NOMO-1 treated with DMSO at 0.1 percent for 48 hours (cell line): ENCODE data around the gene SLC38A3.
"Not testable (repeated sequence)": the region's sequence is repeated elsewhere in the genome, so short reads cannot be mapped to it uniquely, and the experiment has no call there.

Experiments
- DNase-seq: peaks from one replicate; lab custom pipeline; 2025; ENCODE audit not compliant: unreplicated experiment; lab: John Stamatoyannopoulos, UW

The SLC38A3 gene

DNA sequence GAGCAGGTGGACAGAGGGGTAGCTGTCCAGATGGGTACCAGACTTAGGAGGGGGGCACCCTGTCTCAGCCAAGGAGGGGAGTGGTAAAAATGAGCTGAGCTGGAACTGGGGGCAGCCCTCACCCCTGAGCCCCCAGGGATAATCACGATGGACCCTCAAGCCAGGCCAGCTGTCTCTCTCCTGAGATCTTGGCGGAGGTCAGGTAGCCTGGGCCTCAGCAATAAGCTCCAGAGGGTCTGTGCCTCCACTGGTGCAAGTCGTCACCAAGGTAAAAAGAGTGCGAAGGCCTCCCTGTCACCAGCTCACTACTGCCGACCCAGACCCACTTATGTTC lies 5.1 kb downstream of the SLC38A3 start:
- no peak for DNase-seq

DNA sequence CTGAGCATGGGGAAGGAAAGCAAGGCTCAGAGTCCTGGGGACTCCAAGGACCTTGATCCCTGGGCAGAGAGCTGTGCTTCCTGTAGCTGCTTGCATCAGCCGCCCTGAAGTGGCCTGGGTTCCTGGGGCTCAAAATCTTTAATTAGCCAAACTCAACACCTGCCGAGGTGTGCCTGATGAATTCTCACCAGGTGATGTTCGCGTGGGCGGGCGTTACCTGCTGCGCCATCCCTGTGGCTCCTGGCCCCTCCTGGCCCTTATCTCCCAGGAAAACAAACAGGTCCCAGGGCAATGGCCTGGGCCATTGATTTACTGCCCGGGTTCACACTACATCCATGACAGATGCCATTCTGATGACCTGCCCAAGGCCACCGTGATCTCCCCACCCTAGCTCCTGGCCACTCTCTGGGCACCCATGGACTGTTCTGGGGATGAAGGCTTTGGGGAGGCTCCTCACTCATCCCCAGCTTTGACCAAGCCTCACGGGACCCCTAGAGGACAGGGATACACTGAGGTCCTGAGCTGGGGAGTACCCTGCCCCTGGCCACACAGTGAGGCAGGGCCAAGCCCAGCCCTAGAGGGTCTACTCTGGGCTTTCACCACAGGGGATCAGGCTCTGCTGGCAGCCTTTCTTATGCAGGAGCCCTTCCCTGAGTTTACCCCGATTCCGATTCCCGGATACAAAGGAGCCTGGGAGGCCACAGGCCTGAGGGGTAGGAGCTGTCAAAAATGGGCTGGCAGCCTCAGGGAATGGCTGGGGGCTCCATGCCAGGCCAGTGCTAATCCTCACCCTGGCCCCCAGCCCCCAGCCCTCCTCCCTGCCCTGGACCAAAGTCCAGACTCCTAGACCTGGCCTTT lies 5.7 kb downstream of the SLC38A3 start:
- no peak for DNase-seq

DNA sequence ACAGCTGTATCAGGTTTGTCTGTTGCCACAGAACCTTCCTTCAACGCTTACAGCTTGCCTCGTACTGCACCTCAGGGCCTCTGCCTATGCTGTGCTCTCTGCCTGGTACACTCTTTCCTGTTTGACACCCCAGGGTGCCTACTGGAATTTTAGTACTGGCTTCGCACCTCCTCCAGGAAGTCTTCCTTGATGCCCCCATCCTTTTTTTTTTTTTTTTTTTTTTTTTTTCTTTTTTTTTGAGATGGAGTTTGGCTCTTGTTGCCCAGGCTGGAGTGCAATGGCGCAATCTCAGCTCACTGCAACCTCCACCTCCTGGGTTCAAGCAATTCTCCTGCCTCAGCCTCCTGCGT lies 6.3 kb downstream of the SLC38A3 start:
- not testable (repeated sequence) for DNase-seq

DNA sequence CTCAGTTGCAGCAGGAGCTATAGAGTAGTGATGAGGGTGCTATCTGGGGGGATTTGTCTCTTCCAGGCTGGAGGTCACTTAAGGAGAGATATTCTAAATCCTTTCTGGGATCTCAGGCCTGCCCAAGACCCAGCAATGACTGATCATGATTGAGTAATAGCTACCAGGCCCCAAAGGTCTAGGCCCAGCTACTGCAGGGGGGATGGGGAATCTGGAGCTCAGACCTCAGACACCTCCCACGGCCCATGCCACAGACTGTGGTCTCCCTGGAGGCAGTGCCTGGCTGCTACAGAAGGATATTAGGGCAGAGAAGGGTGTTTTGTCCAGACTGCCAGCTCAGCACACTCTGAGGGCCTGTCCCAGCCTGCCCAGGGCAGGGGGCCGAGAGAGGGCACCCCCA lies 6.9 kb downstream of the SLC38A3 start:
- peak; percentile 9 for DNase-seq

DNA sequence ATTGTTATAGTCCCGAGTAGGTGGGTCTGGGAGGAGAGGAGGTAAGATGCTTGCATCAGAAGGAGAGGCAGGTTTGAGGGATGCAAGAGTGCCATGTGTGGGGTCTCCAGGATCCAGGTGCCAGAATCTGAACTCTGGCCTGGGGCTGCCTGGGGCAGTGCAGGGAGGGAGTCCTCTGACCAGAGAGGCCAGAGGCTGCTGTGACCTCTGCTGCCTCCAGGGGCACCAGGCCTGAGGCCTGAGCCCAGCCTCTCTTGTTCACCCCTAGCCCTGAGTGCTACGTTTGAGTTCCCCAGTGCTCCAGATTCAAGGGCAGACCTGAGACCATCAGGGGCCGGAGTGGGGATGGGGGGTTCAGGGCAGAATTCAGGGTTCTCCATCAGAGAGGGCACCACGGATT lies 7.4 kb downstream of the SLC38A3 start:
- DNase-seq, result no peak

DNA sequence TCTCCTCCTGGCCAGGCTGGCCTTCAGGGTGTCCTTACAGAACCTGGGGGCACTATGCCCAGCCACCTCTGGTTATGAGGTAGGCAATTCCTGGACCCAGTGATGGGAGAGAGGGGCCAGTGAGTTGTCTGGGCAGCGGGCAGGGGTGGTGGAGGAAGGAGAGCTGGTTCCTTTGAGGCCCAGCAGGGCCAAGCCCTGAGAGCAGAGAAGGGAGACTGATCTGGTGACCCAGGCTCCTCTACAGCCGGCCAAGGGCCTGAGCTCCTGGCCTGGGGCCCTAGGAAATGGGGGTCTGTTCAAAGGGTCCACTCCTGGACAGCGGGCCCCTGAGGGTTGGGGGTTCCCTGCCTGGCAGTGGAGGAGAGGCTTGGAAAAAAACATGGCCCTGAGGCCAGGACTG lies 7.9 kb downstream of the SLC38A3 start:
- DNase-seq, result no peak

DNA sequence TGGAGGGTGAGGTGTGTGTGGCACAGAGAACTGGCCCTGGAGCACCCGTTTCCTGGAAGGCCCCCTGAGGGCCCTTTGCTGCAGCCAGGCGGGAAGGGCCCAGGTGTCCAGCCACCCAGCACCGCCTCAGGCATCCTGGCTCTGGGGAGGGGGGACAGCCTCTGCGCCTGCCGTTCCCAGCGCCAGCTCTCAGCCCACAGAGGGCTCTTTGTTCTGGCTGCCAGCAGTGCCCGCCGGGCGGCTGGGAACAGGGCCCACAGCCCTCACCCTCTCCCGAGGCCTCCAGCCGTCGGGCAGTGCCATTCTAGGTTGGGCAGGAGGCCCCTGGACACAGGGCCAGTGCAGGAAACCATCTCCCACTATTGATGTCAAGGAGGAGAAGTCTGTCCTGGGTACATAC lies 8.3 kb downstream of the SLC38A3 start:
- no peak for DNase-seq

DNA sequence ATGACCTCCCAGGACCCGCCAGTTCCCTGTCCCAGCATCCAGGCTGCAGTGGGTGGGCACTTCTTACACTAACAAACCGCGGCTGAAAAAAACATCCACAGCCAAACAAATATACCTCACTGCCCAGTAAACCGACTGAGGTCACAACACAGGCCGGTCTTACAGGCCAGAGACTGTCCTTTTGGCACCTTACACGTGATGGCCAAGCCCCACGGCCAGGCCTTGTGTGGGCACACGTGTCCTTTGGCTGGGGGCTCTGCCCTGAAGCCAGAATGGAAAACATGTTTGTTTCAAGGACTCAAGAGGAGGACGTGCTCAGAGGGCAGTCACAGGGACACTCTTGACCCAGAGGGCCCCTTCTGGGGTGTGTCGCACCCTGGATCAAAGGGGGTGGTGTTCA lies 9.8 kb downstream of the SLC38A3 start:
- DNase-seq, result no peak

DNA sequence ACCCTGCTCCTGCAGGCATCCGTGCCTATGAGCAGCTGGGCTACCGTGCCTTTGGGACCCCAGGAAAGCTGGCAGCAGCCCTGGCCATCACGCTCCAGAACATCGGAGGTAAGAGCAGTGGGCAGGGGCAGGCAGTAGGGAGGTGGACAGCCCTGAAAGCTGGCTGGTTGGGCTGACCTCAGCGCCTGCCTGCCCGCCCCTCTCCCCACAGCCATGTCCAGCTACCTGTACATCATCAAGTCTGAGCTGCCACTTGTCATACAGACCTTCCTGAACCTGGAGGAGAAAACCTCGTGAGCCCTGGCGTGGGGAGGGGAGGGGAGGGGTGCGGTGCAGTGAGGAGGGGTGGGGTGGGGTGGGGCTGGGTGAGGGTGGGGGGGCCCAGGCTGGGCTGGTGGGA lies 10.5 kb downstream of the SLC38A3 start:
- no peak for DNase-seq

DNA sequence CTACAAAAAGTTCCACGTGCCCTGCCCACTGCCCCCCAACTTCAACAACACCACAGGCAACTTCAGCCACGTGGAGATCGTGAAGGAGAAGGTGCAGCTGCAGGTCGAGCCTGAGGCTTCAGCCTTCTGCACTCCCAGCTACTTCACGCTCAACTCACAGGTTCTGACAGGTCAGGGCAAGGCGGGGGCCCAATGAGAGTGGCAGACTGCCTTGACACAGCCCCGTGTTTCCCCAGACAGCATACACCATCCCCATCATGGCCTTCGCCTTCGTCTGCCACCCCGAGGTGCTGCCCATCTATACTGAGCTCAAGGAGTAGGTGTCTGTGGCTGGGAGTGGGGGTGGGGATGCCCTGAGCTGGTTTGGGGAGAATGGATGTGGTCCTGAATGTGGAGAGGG lies 12.6 kb downstream of the SLC38A3 start:
- no peak for DNase-seq

DNA sequence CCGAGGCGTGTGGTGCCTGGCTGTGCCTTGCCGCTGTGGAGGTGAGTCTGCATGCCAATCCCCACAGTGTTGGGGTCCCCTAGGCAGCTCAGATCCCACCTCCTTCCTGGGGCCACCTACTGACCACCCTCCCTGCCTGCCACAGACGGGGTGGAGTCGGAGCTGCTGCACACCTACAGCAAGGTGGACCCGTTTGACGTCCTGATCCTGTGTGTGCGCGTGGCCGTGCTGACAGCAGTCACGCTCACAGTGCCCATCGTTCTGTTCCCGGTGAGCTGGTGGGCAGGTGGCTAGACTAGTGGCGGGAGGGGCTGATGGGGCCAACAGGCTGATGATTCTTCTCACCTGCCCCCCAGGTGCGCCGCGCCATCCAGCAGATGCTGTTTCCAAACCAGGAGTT lies 13.4 kb downstream of the SLC38A3 start:
- DNase-seq, result no peak

DNA sequence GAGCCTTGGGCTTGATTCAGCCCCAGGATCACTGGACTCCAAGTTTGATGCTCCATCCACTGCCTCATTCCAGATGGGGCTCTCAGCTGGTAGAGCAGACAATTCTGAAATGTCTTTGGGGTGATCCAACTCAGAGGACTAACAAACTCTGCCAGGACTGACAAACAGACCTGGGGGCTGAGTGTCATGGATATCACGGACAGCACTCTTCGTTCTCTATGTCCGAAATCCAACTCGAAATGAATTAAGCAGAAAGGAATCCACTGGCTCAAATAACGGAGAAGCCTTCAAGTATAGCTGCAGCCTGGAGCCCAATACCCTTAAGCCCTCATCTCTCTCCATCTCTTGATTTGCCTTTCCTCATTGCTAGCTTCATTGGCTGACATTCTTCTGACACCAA lies 14.2 kb downstream of the SLC38A3 start:
- DNase-seq, result no peak

DNA sequence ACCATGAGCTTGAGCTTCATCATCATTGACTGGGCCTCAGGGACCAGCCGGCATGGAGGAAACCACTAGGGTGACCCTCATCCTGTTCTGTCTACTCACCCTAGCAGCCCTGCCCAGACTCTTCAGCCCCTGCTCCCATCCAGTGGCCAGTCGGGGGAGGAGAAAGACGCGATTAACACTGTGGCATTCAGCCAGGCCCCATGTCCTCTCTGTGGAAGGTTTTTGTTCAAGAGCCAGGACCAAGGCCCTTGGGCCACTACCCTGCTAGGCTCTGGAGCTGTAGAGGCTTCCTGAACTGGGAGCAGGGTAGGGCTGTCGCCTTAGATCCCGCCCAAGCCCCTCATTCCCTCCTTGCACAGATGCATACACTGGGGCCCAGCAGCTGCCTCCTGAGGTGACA lies 15.0 kb downstream of the SLC38A3 start:
- DNase-seq, result no peak

DNA sequence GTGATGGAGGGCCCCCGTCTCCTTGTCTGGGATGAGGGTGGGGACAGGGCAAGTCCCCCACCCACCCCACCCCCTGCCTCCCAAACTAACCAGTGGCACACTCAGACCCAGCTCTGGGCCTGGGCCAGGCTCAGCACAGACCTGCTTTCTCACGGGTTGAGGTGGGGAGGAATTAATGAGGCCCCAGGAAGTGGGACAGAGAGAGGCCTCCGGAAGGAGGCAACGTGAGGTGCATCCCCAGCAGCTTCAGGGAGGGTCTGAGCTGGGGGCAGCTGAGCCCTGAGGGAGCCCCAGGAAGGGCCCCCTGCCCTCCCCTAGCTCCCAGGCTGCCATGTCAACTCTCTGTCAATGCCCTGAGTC lies 16.0 kb downstream of the SLC38A3 start:
- no peak for DNase-seq

DNA sequence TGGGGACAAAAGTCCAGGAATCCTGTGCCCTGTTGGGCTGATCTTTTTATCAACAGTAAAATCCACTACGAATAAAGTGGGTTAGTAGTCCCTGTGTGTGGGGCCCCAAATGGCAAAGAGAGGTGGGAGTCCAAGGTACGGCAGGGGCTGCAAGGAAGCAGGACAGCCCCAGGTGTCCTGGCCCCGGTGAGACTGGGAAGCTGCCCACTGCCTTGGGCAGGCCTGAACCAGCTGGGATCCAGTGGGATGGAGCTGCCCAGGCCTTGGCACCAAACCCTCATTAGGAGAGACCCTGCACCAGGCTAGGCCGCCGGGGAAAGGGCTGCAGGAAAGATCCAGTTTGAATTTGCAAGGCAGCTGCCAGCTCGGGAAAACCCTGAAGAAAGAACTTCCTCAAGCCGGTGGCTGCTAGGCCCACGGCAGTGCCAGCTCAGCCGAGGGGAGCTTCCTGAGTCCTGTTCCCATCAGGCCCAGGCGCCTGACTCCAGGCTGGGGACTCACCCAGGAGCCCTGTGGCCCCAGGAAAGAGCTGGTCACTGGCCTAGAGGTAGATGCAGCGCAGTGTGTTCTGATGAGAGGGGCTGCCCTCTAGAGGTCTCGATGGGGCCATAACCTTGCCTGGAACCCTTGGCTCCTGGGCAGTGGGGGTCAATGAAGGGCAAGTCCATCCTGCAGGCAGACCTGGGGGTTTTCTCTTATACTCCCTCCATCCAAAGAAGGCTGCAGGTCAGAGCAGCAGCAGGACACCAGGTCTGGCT lies 16.5 kb downstream of the SLC38A3 start:
- no peak for DNase-seq

DNA sequence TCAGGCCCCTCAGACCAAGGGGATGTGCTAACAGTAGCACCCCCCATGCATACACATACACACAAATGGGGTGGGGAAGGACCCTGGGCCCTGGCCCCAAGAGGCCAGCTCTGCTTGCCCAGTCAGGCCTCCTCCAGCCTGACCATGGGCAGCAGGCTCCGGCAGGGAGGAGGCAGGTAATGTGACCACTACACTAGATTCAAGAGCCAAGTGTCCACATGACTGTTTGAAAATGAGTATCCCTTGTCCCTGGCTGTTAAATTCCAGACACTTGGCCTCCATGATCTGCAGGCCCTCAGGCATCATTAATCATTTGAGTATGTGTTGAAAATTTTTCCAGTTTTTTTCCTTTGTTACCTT lies 17.1 kb downstream of the SLC38A3 start:
- DNase-seq, result no peak

DNA sequence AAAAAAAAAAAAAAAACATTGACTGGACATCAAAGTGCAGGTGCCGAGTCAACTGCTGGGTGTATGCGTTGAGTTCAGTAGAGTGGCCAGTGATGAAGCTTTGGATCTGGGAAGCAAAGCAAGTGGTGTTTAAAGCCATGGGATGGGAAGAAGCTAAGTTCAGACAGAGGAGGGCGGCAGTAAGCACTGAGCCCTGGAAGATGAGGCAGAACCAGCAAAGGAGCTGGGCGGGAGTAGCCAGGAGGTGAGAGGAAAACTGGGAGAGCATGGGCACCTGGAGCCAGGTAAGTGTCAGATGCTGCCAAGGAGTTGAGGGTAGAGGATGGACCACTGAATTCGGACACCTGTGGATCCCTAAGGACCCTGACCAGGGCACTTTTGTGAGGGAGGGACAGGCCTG lies 19.6 kb downstream of the SLC38A3 start:
- no peak for DNase-seq

DNA sequence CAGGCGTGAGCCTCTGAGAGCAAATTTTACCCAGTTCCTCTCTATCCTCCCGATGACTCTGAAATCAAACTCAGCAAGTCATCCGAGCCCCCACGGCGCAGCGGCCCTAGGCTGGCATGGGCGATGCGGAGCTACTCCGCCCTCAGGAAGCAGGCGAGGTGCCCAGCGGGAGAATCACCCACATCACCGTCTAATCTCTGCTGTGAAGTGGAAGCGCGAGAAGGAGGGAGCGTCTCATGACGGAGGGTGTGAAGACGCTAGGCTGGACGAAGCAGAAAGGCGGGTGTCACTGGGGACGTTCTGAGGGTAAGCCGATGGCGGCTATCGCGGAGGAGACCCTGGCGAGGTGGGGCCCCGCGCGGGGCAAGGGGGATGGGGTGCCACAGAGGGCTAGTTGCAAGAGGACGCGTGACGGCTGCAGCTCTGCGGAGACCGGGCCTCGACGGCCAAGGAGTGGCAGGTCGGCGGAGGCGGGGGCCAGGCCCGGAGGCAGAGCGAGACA lies 21.9 kb downstream of the SLC38A3 start:
- peak; percentile 27 for DNase-seq

DNA sequence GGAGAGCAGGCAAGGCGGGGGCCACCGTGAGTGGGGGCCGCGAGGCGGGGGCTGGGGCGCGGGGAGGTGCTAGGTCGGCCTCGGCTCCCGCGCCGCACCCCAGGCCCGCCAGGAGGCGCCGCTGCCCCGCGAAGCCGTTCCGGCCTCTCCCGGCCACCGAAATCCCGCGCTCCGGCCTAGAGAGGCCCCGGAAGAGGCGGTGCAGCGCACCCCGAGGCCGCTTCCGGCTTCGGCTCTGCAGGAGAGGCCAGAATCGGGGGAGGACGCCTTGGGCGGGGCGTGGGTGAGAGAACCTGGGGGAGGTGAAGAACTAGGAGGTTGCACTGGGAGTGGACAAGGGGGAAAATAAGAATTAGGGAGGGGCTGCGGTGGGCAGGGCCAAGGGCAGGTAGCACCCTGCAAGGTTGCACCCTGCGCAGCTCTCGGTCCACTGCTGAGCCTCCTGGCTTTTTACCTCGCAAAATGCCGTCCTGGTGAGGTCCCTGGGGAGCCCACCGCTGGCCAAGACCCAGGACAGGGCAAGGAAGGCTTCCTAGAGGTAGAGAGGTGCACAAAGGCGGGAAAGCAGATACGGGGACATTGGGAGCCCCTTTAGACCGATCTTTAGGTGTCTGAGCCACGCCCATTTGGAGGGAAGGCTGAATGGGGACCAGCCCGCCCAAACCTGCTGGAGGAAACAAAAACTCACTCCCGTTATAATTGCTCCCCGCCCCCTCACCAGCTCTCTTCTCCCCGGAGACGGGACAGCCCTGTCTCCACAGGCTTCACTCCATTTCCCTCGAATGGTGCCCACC lies 22.5 kb downstream of the SLC38A3 start:
- DNase-seq, result peak; percentile 90

DNA sequence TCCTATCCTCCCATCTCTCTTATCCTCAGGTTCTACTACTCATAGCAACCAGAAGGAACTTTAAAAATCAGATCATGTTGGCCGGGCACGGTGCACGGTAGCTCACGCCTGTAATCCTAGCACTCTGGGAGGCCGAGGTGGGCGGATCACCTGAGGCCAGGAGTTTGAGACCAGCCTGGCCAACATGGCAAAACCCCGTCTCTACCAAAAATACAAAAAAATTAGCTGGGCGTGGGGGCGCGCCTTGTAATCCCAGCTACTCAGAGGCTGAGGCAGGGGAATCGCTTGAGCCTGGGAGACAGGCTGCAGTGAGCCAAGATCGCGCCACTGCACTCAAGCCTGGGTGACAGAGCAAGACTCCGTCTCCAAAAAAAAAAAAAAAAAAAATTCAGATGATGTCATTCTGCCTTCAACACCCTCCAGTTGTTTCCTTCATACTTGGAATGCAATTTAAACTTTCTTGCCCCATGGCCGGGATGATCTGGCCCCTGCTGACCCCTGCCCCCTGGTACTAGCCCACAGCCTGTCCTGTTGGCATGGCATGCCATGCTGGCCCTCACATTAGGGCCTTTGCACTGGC lies 23.2 kb downstream of the SLC38A3 start:
- DNase-seq, result not testable (repeated sequence)

DNA sequence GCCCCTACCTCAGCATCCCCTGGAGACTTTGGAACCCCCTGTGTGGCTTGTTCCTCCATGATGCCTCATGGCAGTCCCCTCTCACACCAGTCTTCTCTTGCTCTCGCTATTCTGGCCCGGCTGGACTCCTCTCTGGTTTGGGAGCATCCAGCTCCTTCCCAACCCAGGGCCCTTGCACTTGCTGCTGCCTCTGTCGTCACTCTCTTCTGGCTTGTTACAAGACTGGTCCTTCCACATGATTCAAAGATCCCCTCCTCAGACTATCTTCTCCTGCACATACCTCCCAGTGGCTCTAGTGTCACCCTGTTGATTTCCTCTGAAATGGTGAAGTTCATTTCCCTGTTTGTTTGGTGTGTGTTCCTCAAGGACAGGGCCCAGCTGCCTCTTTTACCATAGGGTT lies 24.4 kb downstream of the SLC38A3 start:
- no peak for DNase-seq
